ENCODE data around the gene CTSE. TPM values are rescaled to one million over a fixed set of nuclear protein-coding genes. Genes with fewer than 3 reads are reported as not detected.

Gene CTSE
- total and polyA plus RNA-seq, 9 of the 15 experiments (the other 6 are each of a cell fraction or from before 2014, with no cell fraction given), result 0.04 to 0.18 (median 0.09) TPM; not detected in 4

GRCh38 chr1:206030191-206030590 is 6.5 kb upstream of the CTSE start:
- no peaks in the 10 kb centered on the region for H4K20me1 ChIP-seq (replicated peaks; ENCODE audit: control insufficient read depth, insufficient read depth, low read length)
- no peaks in the 10 kb centered on the region for H3K4me1 ChIP-seq (replicated peaks in 1 of 2; ENCODE audit: control insufficient read depth in 2 of 2, insufficient read depth in 2 of 2, low read length in 2 of 2)
- H3K36me3 ChIP-seq (ENCODE audit: control insufficient read depth, insufficient read depth, low read length), result no peaks in the 10 kb centered on the region
- POLR2A ChIA-PET, result interaction anchor here (1.1 to 2.0 kb wide), 3 partner anchors 9 to 80 kb away, joined by 3 to 6 read pairs (median 4); no protein-coding TSS in a partner anchor
- in situ Hi-C loops (cut with MboI), result no loop called here
- no peak overlapping the region for H3K27ac ChIP-seq (ENCODE audit: extremely low read depth, low read depth, low read length)
- no peak overlapping the region for H3K4me3 ChIP-seq
- CTCF ChIA-PET (ENCODE audit: low intra/inter-chr PET ratio), result interaction anchor here (2.5 kb wide), 1 partner anchor 76 kb away, joined by 30 read pairs; no protein-coding TSS in a partner anchor
- H3K4me2 ChIP-seq (ENCODE audit: insufficient read depth, low read length), result no peak overlapping the region
- H3K27me3 ChIP-seq (ENCODE audit: control insufficient read depth in 2 of 2, insufficient read depth in 2 of 2, low read length in 2 of 2), result peaks cover 19 to 40% of the 10 kb centered on the region in 2 experiments
- H3K9ac ChIP-seq (ENCODE audit: insufficient read depth in 1 of 2, low read depth in 2 of 2, low read length in 2 of 2), result no peak overlapping the region
- no peaks in the 10 kb centered on the region for H3K79me2 ChIP-seq (ENCODE audit: control insufficient read depth, insufficient read depth, low read length)
- no peak overlapping the region for H2AFZ ChIP-seq (ENCODE audit: low read depth, low read length)
- ATAC-seq (no peak), FAIRE-seq (no peak), DNase-seq (ENCODE audit: extremely low read depth in 1 of 4, low spot score in 3 of 4) (no peak)
- WGBS (ENCODE audit: insufficient coverage, low coverage, missing lambda C conversion rate), result 5% methylated on average over 4 of the region's 4 CpGs
- no peaks in the 10 kb centered on the region for H3K9me3 ChIP-seq (replicated peaks; ENCODE audit: control insufficient read depth, insufficient read depth, low read depth, low read length)
- TF ChIP-seq U2AF2 (optimal IDR thresholded peaks at IDR 0.05; ENCODE audit: low read depth, low read length), result no peak
- no peaks in the 10 kb centered on the region for H3K9me1 ChIP-seq (ENCODE audit: control insufficient read depth, insufficient read depth, low read length)
- BruUV-seq (replicated peaks), result no TSS peak
- intact Hi-C loops (cut with micrococcal nuclease), result loop anchor here (1.0 kb wide), 1 partner anchor 76 kb away; no protein-coding TSS in a partner anchor

- POLR2A ChIA-PET, result interaction anchor here (2.0 kb wide), 1 partner anchor 8 kb away, joined by 6 read pairs; no protein-coding TSS in a partner anchor
- H2AFZ ChIP-seq (ENCODE audit: low read depth, low read length), result no peak overlapping the region
- H3K79me2 ChIP-seq (ENCODE audit: control insufficient read depth, insufficient read depth, low read length), result no peaks in the 10 kb centered on the region
- no peak overlapping the region for H3K9ac ChIP-seq (ENCODE audit: insufficient read depth in 1 of 2, low read depth in 2 of 2, low read length in 2 of 2)
- CTCF ChIA-PET (ENCODE audit: low intra/inter-chr PET ratio), result no interaction called here
- H3K4me3 ChIP-seq, result no peak overlapping the region
- H3K4me2 ChIP-seq (ENCODE audit: insufficient read depth, low read length), result no peak overlapping the region
- in situ Hi-C loops (cut with MboI), result no loop called here
- no peaks in the 10 kb centered on the region for H3K9me3 ChIP-seq (replicated peaks; ENCODE audit: control insufficient read depth, insufficient read depth, low read depth, low read length)
- H3K27ac ChIP-seq (ENCODE audit: extremely low read depth, low read depth, low read length), result no peak overlapping the region
- intact Hi-C loops (cut with micrococcal nuclease), result no loop called here
- ATAC-seq (no peak), FAIRE-seq (no peak), DNase-seq (ENCODE audit: extremely low read depth in 1 of 4, low spot score in 3 of 4) (no peak)
- H4K20me1 ChIP-seq (replicated peaks; ENCODE audit: control insufficient read depth, insufficient read depth, low read length), result no peaks in the 10 kb centered on the region
- peaks cover 14 to 39% of the 10 kb centered on the region in 2 experiments for H3K27me3 ChIP-seq (ENCODE audit: control insufficient read depth in 2 of 2, insufficient read depth in 2 of 2, low read length in 2 of 2)
- TF ChIP-seq LCOR (CRISPR knock-in tag; IDR thresholded peaks at IDR 0.05) (no peak), NR0B1 (IDR thresholded peaks at IDR 0.05; ENCODE audit: partially characterized antibody) (no peak)
- no TSS peak for BruUV-seq (replicated peaks)
- no peaks in the 10 kb centered on the region for H3K4me1 ChIP-seq (replicated peaks in 1 of 2; ENCODE audit: control insufficient read depth in 2 of 2, insufficient read depth in 2 of 2, low read length in 2 of 2)
- H3K36me3 ChIP-seq (ENCODE audit: control insufficient read depth, insufficient read depth, low read length), result no peaks in the 10 kb centered on the region
- no peaks in the 10 kb centered on the region for H3K9me1 ChIP-seq (ENCODE audit: control insufficient read depth, insufficient read depth, low read length)
- WGBS (ENCODE audit: insufficient coverage, low coverage, missing lambda C conversion rate), result 0% methylated on average over 4 of the region's 4 CpGs
Observed at GRCh38 chr1:206029484-206029883, 5.8 kb upstream of the CTSE start.
